HG03060 (cell line): Measurements from ENCODE around the gene SLC8B1.

Source experiments
- ATAC-seq: cut with Tn5 transposase; IDR thresholded peaks from one replicate; pipeline ENCODE4 v1.9.1; 2021; ENCODE audit warnings: low read depth, moderate number of reproducible peaks; ENCODE audit not compliant: unreplicated experiment

The SLC8B1 gene

GRCh38 chr12:113274848-113275247 lies 60.1 kb downstream of the SLC8B1 start:
- no peak for ATAC-seq

GRCh38 chr12:113273053-113273725 lies 61.7 kb downstream of the SLC8B1 start:
- no peak for ATAC-seq

GRCh38 chr12:113271853-113272561 lies 62.9 kb downstream of the SLC8B1 start:
- no peak for ATAC-seq

- ATAC-seq, result no peak
Measured at GRCh38 chr12:113271466-113271852, 63.5 kb downstream of the SLC8B1 start.

GRCh38 chr12:113270709-113271009 lies 64.2 kb downstream of the SLC8B1 start:
- no peak for ATAC-seq

GRCh38 chr12:113269257-113269943 lies 65.5 kb downstream of the SLC8B1 start:
- no peak for ATAC-seq

GRCh38 chr12:113268621-113269020 lies 66.3 kb downstream of the SLC8B1 start:
- ATAC-seq, result no peak

GRCh38 chr12:113268136-113268535 lies 66.8 kb downstream of the SLC8B1 start:
- ATAC-seq, result no peak

- ATAC-seq, result no peak
Measured at GRCh38 chr12:113267621-113268020, 67.3 kb downstream of the SLC8B1 start.

GRCh38 chr12:113266106-113266895 lies 68.6 kb downstream of the SLC8B1 start:
- no peak for ATAC-seq

- ATAC-seq, result no peak
Measured at GRCh38 chr12:113263431-113263963, 71.4 kb downstream of the SLC8B1 start.

GRCh38 chr12:113262710-113263109 lies 72.2 kb downstream of the SLC8B1 start:
- ATAC-seq, result no peak

GRCh38 chr12:113261847-113262470 lies 73.0 kb downstream of the SLC8B1 start:
- no peak for ATAC-seq

GRCh38 chr12:113260636-113261300 lies 74.1 kb downstream of the SLC8B1 start:
- no peak for ATAC-seq

- ATAC-seq, result no peak
Measured at GRCh38 chr12:113260127-113260526, 74.8 kb downstream of the SLC8B1 start.

GRCh38 chr12:113257564-113257963 lies 77.3 kb downstream of the SLC8B1 start:
- no peak for ATAC-seq

GRCh38 chr12:113254298-113254697 lies 80.6 kb downstream of the SLC8B1 start:
- ATAC-seq, result no peak

- ATAC-seq, result no peak
Measured at GRCh38 chr12:113253532-113254285, 81.2 kb downstream of the SLC8B1 start.

GRCh38 chr12:113252494-113252893 lies 82.4 kb downstream of the SLC8B1 start:
- ATAC-seq, result no peak
